HG03097 (cell line): ENCODE data around the gene PRKAR2A.
"Not testable (repeated sequence)": the region's sequence is repeated elsewhere in the genome, so short reads cannot be mapped to it uniquely, and the experiment has no call there.

Source experiments
- ATAC-seq: cut with Tn5 transposase; IDR thresholded peaks from one replicate; pipeline ENCODE4 v1.9.1; 2021; ENCODE audit not compliant: unreplicated experiment, low FRiP score

The PRKAR2A gene

DNA sequence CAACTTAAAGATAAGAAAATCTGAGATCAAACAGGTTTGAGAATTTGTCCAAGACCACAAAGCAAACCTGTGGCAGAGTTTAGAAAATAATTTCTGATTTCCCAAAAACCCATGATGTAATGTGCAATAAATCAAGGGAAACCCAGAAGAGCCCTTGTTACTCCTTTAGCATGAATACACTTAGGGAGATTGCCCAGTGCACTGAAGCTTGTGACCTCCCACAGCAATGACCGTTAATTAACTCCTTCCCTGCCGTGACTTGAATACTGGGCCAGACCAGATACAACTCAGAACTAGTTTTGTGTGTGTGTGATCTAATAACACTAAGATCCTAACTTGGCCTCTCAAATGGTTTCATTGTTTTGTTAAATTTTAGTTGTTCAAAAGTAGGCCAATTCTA lies 2.5 kb downstream of the PRKAR2A start:
- ATAC-seq, result no peak

DNA sequence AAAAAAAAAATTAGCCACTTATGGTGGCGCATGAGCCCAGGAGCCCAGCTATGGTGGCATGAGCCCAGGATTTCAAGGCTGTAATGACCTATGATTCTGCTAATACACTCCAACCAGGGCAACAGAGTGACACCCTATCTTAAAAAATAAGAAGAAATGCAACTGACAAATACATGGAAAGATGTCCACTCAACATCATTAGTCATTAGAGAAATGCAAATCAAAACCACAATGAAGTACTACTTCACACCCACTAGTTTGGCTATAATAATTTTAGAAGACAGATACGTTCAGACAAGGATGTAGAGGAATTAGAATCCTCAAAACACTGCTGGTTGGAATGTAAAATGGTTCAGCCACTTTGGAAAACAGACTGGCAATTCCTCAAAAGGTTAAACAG lies 10.5 kb downstream of the PRKAR2A start:
- ATAC-seq, result no peak

DNA sequence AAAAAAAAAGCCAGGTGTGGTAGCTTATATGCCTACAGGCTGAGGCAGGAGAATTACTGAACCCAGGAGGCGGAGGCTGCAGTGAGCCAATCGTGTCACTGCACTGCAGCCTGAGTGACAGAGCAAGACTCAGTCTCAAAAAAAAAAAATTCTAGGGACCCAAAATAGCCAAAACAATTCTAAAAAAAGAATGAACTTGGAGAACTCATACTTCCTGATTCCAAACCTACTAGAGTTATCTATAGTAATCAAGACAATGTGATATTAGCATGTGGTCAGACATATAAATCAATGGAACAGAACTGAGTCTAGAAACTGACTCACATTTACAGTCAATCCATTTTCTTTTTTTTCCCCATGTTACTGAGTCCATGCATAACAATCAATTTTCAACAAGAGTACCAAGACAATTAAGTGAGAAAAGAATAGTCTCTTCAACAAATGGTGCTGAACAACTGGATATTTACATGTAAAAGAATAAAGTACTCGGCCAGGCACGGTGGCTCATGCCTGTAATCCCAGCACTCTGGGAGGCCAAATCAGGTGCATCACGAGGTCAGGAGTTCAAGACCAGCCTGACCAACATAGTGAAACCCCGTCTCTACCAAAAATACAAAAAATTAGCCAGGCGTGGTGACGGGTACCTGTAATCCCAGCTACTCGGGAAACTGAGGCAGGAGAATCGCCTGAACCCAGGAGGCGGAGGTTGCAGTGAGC lies 11.9 kb downstream of the PRKAR2A start:
- no peak for ATAC-seq

DNA sequence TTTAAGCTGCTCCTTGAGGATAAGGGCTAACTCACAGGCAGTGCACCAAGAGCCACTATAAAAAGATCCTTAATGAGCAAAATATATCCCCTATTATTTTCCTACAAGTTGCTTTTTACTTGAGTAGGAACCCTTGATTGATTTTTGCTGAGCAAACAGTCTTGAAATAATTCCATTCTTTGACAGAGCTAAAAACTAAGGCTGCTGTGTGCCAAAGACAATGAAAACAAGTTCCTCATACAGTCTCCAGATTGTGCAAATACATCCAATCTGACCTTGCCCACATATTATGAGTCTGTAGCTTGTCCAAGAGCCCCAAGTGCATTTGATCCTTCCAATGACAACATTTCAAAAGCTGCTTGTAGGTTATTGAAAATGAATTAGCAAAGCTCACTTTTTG lies 15.0 kb downstream of the PRKAR2A start:
- ATAC-seq, result no peak

DNA sequence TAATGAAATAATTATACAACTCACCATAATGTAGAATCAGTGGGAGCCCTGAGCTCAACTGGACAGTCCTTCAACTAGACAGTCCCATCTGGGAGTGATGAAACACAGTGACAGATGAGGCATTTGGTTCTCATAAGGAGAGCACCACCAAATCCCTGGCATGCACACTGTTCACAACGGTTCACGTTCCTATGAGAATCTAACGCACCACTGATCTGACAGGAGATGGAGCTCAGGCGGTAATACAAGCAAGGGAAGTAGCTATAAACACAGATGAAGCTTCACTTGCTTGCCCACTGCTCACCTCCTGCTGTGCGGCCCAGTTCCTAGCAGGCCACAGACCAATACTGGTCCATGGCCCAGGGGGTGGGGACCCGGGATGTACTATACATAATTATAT lies 17.0 kb downstream of the PRKAR2A start:
- ATAC-seq, result no peak

DNA sequence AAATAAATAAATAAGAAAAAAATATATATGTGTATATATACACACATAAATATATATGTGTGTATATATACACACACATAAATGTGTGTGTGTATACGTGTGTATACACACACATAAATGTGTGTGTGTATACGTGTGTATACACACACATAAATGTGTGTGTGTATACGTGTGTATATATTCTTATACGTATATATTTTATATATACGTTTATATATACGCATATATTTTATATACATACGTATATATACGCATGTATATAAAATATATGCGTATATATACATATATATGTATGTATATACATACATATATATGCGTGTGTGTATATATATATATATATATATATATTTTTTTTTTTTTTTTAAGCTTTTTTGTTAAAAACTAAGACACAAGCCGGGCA lies 18.1 kb downstream of the PRKAR2A start:
- not testable (repeated sequence) for ATAC-seq

DNA sequence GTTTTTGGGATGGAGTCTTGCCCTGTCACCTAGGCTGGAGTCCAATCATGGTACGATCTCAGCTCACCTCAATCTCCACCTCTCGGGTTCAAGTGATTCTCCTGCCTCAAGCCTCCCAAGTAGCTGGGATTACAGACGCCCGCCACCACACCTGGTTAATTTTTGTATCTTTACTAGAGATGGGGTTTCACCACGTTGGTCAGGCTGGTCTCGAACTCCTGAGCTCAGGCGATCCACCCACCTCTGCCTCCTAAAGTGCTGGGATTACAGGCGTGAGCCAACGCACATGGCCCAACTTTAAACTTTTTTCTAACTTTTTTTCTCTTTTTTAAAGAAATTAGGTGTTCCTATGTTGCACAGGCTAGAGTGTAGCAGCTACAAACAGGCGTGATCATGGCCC lies 19.8 kb downstream of the PRKAR2A start:
- ATAC-seq, result not testable (repeated sequence)

DNA sequence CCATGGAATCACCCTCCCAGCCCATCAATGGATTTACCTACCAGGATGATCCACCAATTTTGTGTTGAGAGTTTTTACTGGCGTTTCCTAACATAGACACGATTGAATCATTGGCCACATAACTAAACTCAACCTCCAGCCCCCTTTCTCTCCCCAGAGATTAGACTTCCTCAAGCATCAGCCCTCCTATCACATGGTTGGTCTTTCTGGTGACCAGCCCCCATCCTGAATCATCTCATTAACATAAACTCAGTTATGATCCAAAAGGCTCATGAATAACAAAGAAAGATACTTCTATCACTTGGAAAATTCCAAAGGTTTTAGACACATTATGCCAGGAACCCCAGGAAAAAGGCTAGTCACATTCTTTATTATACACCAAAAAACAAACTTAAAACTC lies 21.2 kb downstream of the PRKAR2A start:
- ATAC-seq, result no peak

DNA sequence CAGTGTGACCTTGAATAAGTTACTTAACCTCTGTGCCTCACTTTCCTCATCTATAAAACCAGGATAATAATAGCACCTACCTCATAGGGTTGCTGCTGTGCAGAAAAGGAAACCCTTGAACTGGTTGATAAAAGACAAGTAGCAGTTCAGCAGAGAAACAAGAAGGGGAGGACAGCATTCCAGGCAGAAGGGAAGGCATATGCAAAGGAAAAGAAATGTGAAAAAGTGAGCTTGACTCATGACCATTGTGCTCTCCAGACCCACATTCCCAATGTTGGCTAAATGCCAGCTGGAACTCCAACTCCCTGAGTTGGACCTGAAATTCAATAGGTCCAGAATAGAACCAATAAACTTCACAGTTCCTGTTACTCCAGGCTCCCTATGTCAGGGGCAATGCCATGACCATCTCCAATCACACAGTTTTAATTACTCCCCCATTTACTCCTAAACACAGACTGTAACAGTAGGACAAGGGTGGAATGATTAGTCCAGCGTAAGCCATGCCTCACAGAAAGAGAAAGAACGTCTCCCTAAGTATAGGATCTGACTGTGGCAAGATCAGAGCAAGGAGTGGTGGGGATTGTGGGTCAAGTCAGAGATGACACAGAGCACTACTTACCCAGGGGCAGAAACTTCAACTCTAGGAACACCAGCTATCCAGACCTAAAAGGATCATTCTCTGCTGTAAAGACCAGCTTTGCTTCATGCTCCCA lies 26.9 kb downstream of the PRKAR2A start:
- no peak for ATAC-seq

DNA sequence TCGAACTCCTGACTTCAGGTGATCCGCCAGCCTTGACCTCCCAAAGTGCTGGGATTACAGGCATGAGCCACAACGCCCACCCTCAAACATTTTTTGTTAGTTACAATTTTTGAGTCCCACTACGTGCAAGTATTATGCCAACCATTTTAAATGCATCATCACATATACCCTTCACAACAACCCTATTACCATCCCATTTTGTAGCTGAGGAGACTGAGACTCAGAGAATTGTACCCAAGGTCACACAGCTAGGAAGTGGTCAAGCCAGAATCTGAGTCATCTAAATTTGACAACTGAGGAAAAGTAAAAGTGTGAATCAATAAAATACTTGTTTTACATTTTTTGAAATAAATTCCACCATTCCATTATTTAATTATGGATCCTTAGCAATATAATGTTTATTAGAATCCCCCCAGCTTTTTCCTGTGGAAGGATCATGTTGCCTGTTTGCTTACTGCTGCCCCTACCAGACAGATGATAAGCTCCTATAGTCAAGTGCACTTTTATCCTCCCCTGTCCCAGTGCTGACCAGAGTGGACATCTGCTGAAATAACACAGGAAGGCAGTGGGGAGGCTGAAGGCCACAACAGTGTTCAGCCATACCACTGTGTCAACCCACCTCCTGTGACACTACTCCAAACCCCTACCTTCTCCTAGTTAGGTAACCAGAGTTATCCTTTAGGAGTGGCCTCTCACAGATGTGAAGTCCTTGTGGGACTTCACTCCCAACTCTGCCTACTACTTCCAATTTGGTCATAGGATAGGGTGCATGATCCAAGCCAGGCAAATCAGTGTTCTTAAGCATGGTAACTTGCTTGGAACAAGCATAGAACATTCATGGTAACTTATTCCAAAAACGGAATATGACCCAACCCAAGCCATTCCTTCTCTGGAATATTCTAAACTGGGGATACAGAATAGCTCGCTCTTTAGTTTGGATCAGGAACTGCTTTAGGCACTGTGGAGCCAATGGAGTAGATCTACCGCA lies 28.1 kb downstream of the PRKAR2A start:
- no peak for ATAC-seq

DNA sequence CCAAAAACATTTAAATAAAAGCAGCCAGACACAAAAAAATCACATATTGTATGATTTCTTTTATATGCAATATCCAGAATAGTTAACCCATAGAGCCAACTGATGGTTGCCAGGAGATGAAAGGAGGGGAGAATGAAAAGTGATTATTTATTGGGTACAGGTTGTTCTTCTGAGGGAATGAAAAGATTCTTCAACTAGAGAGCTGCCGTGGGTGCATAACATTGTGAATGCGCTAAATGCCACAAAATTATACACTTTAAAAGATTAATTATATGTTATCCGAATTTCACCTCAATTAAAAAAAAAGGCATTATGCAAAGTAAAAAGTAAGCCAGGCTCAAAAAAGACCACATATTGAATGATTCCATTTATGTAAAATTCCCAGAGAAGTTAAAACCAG lies 36.1 kb downstream of the PRKAR2A start:
- no peak for ATAC-seq

DNA sequence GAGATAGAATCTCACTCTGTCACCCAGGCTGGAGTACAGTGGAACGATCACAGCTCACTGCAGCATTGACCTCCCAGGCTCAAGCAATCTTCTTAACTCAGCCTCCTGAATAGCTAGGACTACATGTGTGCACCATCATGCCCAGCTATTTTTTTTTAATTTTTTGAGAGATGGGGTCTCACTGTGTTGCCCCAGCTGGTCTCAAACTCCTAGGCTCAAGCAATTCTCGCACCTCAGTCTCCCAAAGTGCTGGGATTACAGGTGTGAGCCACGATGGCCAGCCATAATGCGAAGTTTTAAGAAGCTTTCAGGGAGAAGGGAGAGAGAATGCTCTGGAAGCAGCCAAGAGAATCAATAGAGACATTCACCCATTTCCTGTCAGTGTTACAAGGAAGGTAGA lies 42.7 kb downstream of the PRKAR2A start:
- ATAC-seq, result no peak

DNA sequence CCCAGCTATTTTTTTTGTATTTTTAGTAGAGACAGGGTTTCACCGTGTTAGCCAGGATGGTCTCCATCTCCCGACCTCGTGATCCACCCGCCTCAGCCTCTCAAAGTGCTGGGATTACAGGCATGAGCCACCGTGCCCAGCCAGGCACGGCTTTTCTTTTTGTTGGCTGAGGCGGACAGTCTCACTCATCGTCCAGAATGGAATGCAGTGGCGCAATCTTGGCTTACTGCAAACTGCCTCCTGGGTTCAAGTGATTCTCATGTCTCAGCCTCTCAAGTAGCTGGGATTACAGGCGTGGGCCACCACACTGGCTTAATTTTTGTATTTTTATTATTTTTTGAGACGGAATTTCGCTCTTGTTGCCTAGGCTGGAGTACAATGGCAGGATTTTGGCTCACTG lies 46.8 kb downstream of the PRKAR2A start:
- ATAC-seq, result not testable (repeated sequence)

DNA sequence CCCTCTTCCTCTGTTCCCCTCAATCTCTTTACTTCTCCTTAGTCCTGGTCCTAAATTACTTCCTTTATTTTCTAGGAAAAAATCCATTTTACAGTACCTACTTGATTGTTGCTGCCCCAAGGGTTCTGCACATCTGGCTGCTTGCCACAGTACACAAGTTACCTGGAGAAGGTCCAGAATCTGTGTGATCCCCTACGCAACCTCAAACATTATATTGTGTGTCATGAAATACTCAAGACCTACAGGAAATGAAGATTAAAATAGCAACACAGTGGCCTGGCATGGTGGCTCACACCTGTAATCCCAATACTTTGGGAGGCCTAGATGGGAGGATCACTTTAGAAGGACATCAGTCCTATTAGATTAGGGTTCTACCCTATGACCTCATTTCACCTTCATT lies 48.7 kb downstream of the PRKAR2A start:
- no peak for ATAC-seq

DNA sequence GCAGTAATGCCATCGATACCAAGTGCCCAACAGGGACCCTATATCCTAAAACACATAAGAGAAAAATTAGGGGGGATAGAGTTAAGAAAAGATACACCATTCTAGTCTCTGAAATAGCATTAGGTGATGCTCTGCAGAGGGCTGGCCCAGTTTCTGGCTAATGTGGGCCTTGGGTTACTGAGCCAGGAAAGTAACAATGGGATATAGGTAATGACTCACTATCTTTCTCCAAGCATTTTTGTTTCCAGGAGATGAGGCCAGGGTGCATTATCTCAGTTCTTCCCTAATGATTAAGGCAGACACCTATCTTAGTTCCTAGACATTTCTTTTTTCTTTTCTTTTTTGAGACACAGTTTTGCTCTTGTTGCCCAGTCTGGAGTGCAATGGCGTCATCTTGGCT lies 50.0 kb downstream of the PRKAR2A start:
- no peak for ATAC-seq

DNA sequence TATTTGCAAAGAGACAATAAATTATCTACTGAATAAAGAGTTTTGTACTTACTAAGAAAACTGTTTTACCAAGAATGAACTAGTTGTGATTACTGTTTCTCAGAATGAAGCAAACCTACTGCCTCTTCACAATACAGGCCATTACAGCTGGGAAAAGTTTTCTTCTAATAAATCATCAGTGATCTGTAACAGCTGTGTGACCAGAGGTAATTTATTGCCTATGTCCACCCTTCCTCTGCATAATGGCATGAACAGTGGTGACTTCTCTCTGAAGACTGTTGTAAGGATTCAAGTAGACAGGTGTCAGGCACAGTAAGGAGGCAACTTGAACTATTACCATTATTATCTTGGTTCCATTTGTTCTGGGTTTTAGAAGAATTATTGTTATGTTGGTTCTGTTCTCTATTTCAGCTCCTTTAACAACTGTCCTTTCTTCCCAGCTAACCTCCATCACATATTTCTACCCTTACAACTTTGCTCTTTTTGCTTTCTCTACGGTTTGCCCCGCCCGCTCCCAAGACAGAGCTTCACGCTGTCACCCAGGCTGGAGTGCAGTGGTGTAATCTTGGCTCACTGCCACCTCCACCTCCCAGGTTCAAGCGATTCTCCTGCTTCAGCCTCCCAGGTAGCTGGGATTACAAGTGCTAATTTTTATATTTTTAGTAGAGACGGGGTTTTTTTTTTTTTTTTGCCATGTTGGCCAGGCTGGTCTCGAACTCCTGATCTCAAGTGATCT lies 51.5 kb downstream of the PRKAR2A start:
- ATAC-seq, result no peak

DNA sequence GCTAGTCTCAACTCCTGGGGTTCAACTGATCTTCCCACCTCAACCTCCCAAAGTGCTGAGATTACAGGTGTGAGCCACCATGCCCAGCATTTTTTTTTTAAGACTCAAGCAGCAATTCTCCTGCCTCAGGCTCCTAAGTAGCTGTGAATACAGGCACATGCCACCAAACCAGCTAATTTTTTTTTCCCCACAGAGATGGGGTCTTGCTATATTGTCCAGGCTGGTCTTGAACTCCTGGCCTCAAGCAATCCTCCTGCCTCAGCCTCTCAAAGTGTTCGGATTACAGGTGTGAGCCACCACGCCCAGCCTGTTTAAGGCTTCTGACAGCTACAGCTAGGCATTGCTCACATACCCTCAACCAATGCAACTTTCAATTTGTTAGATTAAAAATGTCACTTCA lies 54.2 kb downstream of the PRKAR2A start:
- not testable (repeated sequence) for ATAC-seq

DNA sequence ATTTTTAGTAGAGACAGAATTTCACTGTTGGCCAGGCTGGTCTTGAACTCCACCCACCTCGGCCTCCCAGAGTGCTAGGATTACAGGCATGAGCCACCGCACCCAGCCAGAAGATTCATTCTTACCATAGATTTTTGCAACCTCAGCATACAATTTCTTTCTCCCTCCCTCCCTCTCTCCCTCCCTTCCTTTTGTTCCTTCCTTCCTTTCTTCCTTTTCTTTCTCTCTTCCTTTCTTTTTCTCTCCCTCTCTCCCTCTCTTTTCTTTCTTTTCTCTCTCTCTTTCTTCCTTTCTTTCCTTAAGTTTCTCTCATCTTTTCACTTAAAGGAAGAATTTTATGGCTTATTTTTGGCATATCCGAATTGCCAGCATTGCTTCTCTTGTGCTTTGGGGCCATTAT lies 58.0 kb downstream of the PRKAR2A start:
- ATAC-seq, result no peak

DNA sequence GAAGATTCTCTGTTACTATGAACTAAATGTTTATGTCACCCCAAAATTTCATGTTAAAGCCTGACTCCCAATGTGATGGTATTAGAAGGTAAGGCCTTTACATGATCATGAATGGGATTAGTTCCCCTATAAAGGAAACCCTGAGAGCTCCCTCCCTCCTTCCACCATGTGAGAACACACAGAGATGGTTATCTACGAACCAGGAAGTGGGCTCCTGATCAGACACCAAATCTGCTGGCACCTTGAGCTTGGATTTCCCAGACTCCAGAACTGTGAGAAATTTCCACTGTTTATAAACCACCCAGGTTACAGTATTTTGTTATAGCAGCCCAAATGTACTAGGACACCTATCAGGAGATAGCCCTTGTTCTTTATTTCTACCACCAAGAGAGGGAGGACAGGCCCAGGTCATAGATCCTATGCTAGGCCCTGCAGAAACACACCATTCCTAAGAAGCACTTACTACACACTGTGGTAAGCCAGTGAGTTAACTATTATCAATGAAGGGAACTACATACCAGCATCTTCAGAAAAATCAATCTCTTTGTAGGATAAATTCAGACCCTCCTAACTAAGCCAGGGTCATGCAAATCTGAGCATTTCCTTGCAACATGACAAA lies 59.0 kb downstream of the PRKAR2A start:
- ATAC-seq, result no peak
